A549 (cell line): ENCODE results near the gene UBE4A.

Experiments used
- CEBPB ChIP-seq, 2 experiments: fragments of >200 bp in 1 of 2; sonication (Bioruptor Twin) in 1 of 2; formaldehyde crosslinking in 1 of 2; IDR thresholded peaks; 2 replicates each; pipeline ENCODE4 v1.6.1; 2012 to 2016
- CHD2 ChIP-seq: fragments of 150-350 bp; IDR thresholded peaks from 2 replicates; pipeline ENCODE4 v1.6.1; 2014; ENCODE audit warnings: low read length; ENCODE audit not compliant: partially characterized antibody
- HDAC2 ChIP-seq: fragments of 200-600 bp; sonication (generic); IDR thresholded peaks from 2 replicates; pipeline ENCODE4 v1.6.1; 2016
- KDM5A ChIP-seq: fragments of 200-600 bp; sonication (generic); IDR thresholded peaks from 2 replicates; pipeline ENCODE4 v1.6.1; 2016; ENCODE audit warnings: antibody characterized with exemption, mild to moderate bottlenecking
- MAX ChIP-seq: IDR thresholded peaks from 2 replicates; pipeline ENCODE4 v1.6.1; 2012
- MAZ ChIP-seq: fragments of 150-350 bp; IDR thresholded peaks from 2 replicates; pipeline ENCODE4 v1.6.1; 2014; ENCODE audit warnings: antibody characterized with exemption, low read depth, low read length, borderline replicate concordance
- NPAS2 ChIP-seq: fragments of 250-450 bp; sonication (Bioruptor Pico); IDR thresholded peaks from 2 replicates; pipeline ENCODE4 v1.8.0; 2022; ENCODE audit warnings: mild to moderate bottlenecking, moderate library complexity, borderline replicate concordance
- NR3C1 ChIP-seq: fragments of >200 bp; sonication (Bioruptor Twin); formaldehyde crosslinking; IDR thresholded peaks from 3 replicates; pipeline ENCODE4 v1.6.1; 2017
- POLR2A ChIP-seq: IDR thresholded peaks from 2 replicates; pipeline ENCODE4 v1.6.1; 2012; ENCODE audit warnings: mild to moderate bottlenecking, low read length
- POLR2AphosphoS2 ChIP-seq: conservative IDR thresholded peaks from 2 replicates; pipeline ENCODE4 v1.6.1; 2012; ENCODE audit warnings: low read length, improper control_type of control experiment, inconsistent platforms
- RNF2 ChIP-seq: fragments of 200-600 bp; sonication (generic); IDR thresholded peaks from 2 replicates; pipeline ENCODE4 v1.6.1; 2016; ENCODE audit warnings: low read depth, mild to moderate bottlenecking, antibody characterized with exemption, moderate library complexity, borderline replicate concordance
- TF ChIP-seq, protein P1 (sequence below): fragments of >200 bp; sonication (Bioruptor Twin); formaldehyde crosslinking; IDR thresholded peaks from 3 replicates; pipeline ENCODE4 v1.5.1; 2016
- TF ChIP-seq, protein P2 (sequence below): fragments of 200-600 bp; sonication (generic); IDR thresholded peaks from 2 replicates; pipeline ENCODE4 v1.6.1; 2016; ENCODE audit warnings: antibody characterized with exemption, mild to moderate bottlenecking, moderate library complexity

- TF ChIP-seq POLR2AphosphoS2 (no peak), NR3C1 (no peak), POLR2A (no peak), CEBPB (IDR thresholded peaks at IDR 0.05) (no peak), CHD2 (no peak), KDM5A (no peak), HDAC2 (no peak), RNF2 (no peak), MAZ (no peak), NPAS2 (no peak), MAX (no peak)
- TF ChIP-seq, protein P1, sequence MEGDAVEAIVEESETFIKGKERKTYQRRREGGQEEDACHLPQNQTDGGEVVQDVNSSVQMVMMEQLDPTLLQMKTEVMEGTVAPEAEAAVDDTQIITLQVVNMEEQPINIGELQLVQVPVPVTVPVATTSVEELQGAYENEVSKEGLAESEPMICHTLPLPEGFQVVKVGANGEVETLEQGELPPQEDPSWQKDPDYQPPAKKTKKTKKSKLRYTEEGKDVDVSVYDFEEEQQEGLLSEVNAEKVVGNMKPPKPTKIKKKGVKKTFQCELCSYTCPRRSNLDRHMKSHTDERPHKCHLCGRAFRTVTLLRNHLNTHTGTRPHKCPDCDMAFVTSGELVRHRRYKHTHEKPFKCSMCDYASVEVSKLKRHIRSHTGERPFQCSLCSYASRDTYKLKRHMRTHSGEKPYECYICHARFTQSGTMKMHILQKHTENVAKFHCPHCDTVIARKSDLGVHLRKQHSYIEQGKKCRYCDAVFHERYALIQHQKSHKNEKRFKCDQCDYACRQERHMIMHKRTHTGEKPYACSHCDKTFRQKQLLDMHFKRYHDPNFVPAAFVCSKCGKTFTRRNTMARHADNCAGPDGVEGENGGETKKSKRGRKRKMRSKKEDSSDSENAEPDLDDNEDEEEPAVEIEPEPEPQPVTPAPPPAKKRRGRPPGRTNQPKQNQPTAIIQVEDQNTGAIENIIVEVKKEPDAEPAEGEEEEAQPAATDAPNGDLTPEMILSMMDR: no peak
- TF ChIP-seq, protein P2, sequence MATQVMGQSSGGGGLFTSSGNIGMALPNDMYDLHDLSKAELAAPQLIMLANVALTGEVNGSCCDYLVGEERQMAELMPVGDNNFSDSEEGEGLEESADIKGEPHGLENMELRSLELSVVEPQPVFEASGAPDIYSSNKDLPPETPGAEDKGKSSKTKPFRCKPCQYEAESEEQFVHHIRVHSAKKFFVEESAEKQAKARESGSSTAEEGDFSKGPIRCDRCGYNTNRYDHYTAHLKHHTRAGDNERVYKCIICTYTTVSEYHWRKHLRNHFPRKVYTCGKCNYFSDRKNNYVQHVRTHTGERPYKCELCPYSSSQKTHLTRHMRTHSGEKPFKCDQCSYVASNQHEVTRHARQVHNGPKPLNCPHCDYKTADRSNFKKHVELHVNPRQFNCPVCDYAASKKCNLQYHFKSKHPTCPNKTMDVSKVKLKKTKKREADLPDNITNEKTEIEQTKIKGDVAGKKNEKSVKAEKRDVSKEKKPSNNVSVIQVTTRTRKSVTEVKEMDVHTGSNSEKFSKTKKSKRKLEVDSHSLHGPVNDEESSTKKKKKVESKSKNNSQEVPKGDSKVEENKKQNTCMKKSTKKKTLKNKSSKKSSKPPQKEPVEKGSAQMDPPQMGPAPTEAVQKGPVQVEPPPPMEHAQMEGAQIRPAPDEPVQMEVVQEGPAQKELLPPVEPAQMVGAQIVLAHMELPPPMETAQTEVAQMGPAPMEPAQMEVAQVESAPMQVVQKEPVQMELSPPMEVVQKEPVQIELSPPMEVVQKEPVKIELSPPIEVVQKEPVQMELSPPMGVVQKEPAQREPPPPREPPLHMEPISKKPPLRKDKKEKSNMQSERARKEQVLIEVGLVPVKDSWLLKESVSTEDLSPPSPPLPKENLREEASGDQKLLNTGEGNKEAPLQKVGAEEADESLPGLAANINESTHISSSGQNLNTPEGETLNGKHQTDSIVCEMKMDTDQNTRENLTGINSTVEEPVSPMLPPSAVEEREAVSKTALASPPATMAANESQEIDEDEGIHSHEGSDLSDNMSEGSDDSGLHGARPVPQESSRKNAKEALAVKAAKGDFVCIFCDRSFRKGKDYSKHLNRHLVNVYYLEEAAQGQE: no peak
Observed at GRCh38 chr11:118313242-118313641, 46.2 kb upstream of the UBE4A start.
